Loucy (cell line): Measurements from ENCODE around the gene ADAMTS6.
A peak's percentile ranks its signal among the peaks of the same experiment; 100 is the strongest.

Experiments used
- H2AFZ ChIP-seq: fragments of 200-600 bp; sonication (generic); 2 replicates; pipeline ENCODE4 v1.6.0; 2016; ENCODE audit warnings: antibody characterized with exemption, mild to moderate bottlenecking, low read length, moderate library complexity
- H3F3A ChIP-seq: fragments of 200-600 bp; 2 replicates; pipeline ENCODE4 v1.6.0; 2016; ENCODE audit warnings: antibody characterized with exemption, low read depth, mild to moderate bottlenecking
- H3K27me3 ChIP-seq: fragments of 200-600 bp; sonication (generic); 2 replicates; pipeline ENCODE4 v1.6.1; 2014; ENCODE audit warnings: low read length, mild to moderate bottlenecking; ENCODE audit not compliant: insufficient read depth, poor library complexity, severe bottlenecking
- H3K36me3 ChIP-seq: fragments of 200-600 bp; sonication (generic); 2 replicates; pipeline ENCODE4 v1.6.1; 2016; ENCODE audit warnings: low read length; ENCODE audit not compliant: insufficient read depth
- H3K4me1 ChIP-seq: fragments of 200-600 bp; sonication (generic); 2 replicates; pipeline ENCODE4 v1.5.1; 2014; ENCODE audit warnings: low read length, mild to moderate bottlenecking; ENCODE audit not compliant: insufficient read depth, poor library complexity, severe bottlenecking
- H3K4me2 ChIP-seq: fragments of 200-600 bp; sonication (generic); 2 replicates; pipeline ENCODE4 v1.6.0; 2014; ENCODE audit warnings: antibody characterized with exemption, low read length, low read depth, mild to moderate bottlenecking; ENCODE audit not compliant: poor library complexity, severe bottlenecking
- H3K4me3 ChIP-seq: fragments of 200-600 bp; sonication (generic); 2 replicates; pipeline ENCODE4 v1.5.1; 2014; ENCODE audit warnings: low read length, mild to moderate bottlenecking, mixed read lengths; ENCODE audit not compliant: poor library complexity, severe bottlenecking
- H3K79me2 ChIP-seq: fragments of 200-600 bp; sonication (generic); 2 replicates; pipeline ENCODE4 v1.6.1; 2014; ENCODE audit warnings: low read length; ENCODE audit not compliant: insufficient read depth
- H3K9ac ChIP-seq: fragments of 200-600 bp; sonication (generic); 2 replicates; pipeline ENCODE4 v1.6.0; 2014; ENCODE audit warnings: mild to moderate bottlenecking, low read depth, low read length, moderate library complexity; ENCODE audit not compliant: poor library complexity, severe bottlenecking
- H3K9me2 ChIP-seq: fragments of 200-600 bp; sonication (generic); replicated peaks from 2 replicates; pipeline ENCODE4 v1.6.1; 2016; ENCODE audit warnings: low read depth, low read length, mixed read lengths
- H3K9me3 ChIP-seq: fragments of 200-600 bp; sonication (generic); 2 replicates; pipeline ENCODE4 v1.6.1; 2014; ENCODE audit warnings: mild to moderate bottlenecking, antibody characterized with exemption, low read length, low read depth; ENCODE audit not compliant: insufficient read depth
- H4K20me1 ChIP-seq: fragments of 200-600 bp; sonication (generic); 2 replicates; pipeline ENCODE4 v1.6.0; 2014; ENCODE audit warnings: antibody characterized with exemption, low read length, mild to moderate bottlenecking; ENCODE audit not compliant: insufficient read depth, poor library complexity, severe bottlenecking
- EZH2phosphoT487 ChIP-seq: fragments of 200-600 bp; IDR thresholded peaks from 2 replicates; pipeline ENCODE4 v1.6.1; 2018; ENCODE audit warnings: antibody characterized with exemption, mild to moderate bottlenecking, moderate library complexity, borderline replicate concordance
- TF ChIP-seq, protein P1 (sequence below): fragments of 200-600 bp; sonication (generic); conservative IDR thresholded peaks from 2 replicates; pipeline ENCODE4 v1.5.1; 2014; ENCODE audit warnings: mild to moderate bottlenecking, antibody characterized with exemption, low read length

The ADAMTS6 gene

DNA sequence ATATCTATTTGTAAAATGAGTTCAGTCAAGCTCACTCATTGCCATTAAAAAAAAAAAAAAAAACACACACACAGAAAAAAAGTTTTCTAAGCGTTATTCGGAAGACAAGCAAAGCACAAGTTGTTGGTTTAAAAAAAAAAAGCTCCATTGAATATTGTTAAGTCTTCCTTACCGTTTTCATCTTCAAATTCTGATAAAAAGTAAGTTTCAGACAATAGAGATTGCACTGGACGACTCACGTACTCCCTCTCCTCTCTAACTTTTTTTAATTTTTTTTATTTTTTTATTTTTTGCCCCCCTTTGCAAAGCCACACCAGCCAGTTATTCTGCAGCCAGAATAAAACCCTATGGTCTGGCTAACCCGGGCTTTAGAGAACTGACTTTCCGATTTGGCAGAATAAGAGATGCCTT lies 544 bp downstream of the ADAMTS6 start:
- Histone ChIP-seq H3K9ac (peak overlapping the region; percentile 66), H4K20me1 (no peaks in the 10 kb centered on the region), H3K36me3 (no peaks in the 10 kb centered on the region), H2AFZ (peak overlapping the region; percentile 88), H3K27me3 (no peaks in the 10 kb centered on the region), H3K9me3 (no peaks in the 10 kb centered on the region), H3K79me2 (no peaks in the 10 kb centered on the region), H3K4me1 (peaks cover 34% of the 10 kb centered on the region), H3F3A (no peaks in the 10 kb centered on the region), H3K4me2 (peak overlapping the region; percentile 96), H3K4me3 (peak overlapping the region; percentile 92), H3K9me2 (no peaks in the 10 kb centered on the region)
- TF ChIP-seq EZH2phosphoT487, result no peak
- TF ChIP-seq, protein P1, sequence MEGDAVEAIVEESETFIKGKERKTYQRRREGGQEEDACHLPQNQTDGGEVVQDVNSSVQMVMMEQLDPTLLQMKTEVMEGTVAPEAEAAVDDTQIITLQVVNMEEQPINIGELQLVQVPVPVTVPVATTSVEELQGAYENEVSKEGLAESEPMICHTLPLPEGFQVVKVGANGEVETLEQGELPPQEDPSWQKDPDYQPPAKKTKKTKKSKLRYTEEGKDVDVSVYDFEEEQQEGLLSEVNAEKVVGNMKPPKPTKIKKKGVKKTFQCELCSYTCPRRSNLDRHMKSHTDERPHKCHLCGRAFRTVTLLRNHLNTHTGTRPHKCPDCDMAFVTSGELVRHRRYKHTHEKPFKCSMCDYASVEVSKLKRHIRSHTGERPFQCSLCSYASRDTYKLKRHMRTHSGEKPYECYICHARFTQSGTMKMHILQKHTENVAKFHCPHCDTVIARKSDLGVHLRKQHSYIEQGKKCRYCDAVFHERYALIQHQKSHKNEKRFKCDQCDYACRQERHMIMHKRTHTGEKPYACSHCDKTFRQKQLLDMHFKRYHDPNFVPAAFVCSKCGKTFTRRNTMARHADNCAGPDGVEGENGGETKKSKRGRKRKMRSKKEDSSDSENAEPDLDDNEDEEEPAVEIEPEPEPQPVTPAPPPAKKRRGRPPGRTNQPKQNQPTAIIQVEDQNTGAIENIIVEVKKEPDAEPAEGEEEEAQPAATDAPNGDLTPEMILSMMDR, result no peak

DNA sequence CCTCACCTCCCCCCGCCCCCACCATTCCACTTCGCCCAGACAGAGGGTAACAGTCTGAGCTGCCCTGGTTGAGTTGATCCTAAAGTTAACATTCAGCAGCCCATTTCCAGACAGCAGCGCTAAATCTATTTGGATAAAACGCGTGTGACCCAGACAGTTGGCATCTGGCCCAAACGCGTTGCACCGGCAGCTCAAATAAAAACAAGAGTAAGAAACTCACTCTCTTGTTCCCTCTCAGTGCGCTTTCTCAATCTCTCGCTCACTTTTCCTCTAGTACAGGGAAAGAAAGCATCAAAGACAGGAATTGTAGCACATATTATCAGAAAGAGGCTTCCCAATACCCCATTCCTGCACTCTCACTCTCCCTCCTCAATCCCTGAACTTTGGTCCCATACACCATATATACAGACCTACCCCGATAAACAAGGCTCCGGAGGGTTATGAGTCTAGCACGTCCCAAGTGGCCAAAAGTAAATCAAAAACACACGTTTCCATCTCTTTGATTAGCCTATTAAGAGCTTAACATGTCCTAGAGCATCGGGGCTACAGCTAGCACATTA lies 1.3 kb downstream of the ADAMTS6 start:
- TF ChIP-seq, protein P1, result peak; percentile 35
- no peak for TF ChIP-seq EZH2phosphoT487
- H3K4me2 ChIP-seq, result peak overlapping the region; percentile 96
- H2AFZ ChIP-seq, result peak overlapping the region; percentile 88
- no peaks in the 10 kb centered on the region for H3K36me3 ChIP-seq
- no peaks in the 10 kb centered on the region for H3K9me2 ChIP-seq
- H3K27me3 ChIP-seq, result no peaks in the 10 kb centered on the region
- peak overlapping the region; percentile 66 for H3K9ac ChIP-seq
- no peaks in the 10 kb centered on the region for H3F3A ChIP-seq
- H3K79me2 ChIP-seq, result no peaks in the 10 kb centered on the region
- no peaks in the 10 kb centered on the region for H3K9me3 ChIP-seq
- no peaks in the 10 kb centered on the region for H4K20me1 ChIP-seq
- peaks cover 34% of the 10 kb centered on the region for H3K4me1 ChIP-seq
- peak overlapping the region; percentile 92 for H3K4me3 ChIP-seq

DNA sequence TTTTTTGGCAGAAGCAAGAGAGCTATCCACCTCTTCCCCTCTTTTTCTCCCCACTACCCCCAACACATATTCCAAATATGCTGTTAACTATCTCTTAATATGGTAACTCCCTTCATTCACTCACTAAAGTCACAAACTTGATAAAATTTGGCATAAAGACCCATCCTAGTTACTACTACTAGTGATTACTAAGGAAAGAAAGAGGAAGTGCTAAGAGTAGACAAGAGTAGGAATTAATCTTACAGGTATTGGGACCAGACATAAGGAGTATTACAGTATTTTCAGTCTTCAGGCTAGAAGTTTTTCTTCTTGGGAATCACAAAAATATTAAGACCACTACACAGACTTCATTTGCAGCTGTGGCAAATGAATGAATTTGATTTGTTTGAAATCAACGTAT lies 2.2 kb downstream of the ADAMTS6 start:
- no peak overlapping the region for H2AFZ ChIP-seq
- H3K4me1 ChIP-seq, result peaks cover 34% of the 10 kb centered on the region
- H3K9me2 ChIP-seq, result no peaks in the 10 kb centered on the region
- no peaks in the 10 kb centered on the region for H4K20me1 ChIP-seq
- H3K9ac ChIP-seq, result no peak overlapping the region
- H3F3A ChIP-seq, result no peaks in the 10 kb centered on the region
- H3K4me3 ChIP-seq, result peak overlapping the region; percentile 92
- H3K79me2 ChIP-seq, result no peaks in the 10 kb centered on the region
- no peaks in the 10 kb centered on the region for H3K36me3 ChIP-seq
- H3K27me3 ChIP-seq, result no peaks in the 10 kb centered on the region
- H3K4me2 ChIP-seq, result peak overlapping the region; percentile 96
- H3K9me3 ChIP-seq, result no peaks in the 10 kb centered on the region
- no peak for TF ChIP-seq EZH2phosphoT487
- TF ChIP-seq, protein P1, result no peak
